MM.1S (cell line): Measurements from ENCODE around the gene CHST9.

Experiments used
- DNase-seq: peaks from one replicate; pipeline ENCODE4 v3.0.0-alpha.2; 2015
- H2AFZ ChIP-seq: fragments of 300-600 bp; sonication (generic); 2 replicates; pipeline ENCODE4 v1.6.0; 2016; ENCODE audit warnings: antibody characterized with exemption, low read length
- H3F3A ChIP-seq: fragments of 300-600 bp; sonication (generic); 2 replicates; pipeline ENCODE4 v1.6.1; 2016; ENCODE audit warnings: mild to moderate bottlenecking, antibody characterized with exemption, low read length, moderate library complexity, mixed read lengths; ENCODE audit not compliant: insufficient read depth
- H3K27ac ChIP-seq: fragments of 300-600 bp; sonication (generic); 2 replicates; pipeline ENCODE4 v1.5.1; 2016; ENCODE audit warnings: mild to moderate bottlenecking, low read length
- H3K27me3 ChIP-seq: fragments of 300-600 bp; sonication (generic); replicated peaks from 2 replicates; pipeline ENCODE4 v1.6.0; 2016; ENCODE audit warnings: low read length; ENCODE audit not compliant: insufficient read depth
- H3K36me3 ChIP-seq: fragments of 300-600 bp; sonication (generic); replicated peaks from 2 replicates; pipeline ENCODE4 v1.6.1; 2016; ENCODE audit warnings: mild to moderate bottlenecking, low read length, mixed read lengths; ENCODE audit not compliant: insufficient read depth
- H3K4me1 ChIP-seq: fragments of 300-600 bp; sonication (generic); 2 replicates; pipeline ENCODE4 v1.6.1; 2016; ENCODE audit warnings: low read length, mixed read lengths
- H3K4me2 ChIP-seq: fragments of 300-600 bp; sonication (generic); 2 replicates; pipeline ENCODE4 v1.6.0; 2016; ENCODE audit warnings: low read depth, low read length
- H3K4me3 ChIP-seq: fragments of 300-600 bp; sonication (generic); 2 replicates; pipeline ENCODE4 v1.5.1; 2016; ENCODE audit warnings: low read length, mixed read lengths
- H3K79me2 ChIP-seq: fragments of 300-600 bp; sonication (generic); 2 replicates; pipeline ENCODE4 v1.6.1; 2016; ENCODE audit warnings: mixed run types, low read length, mixed read lengths
- H3K9ac ChIP-seq: fragments of 300-600 bp; sonication (generic); 2 replicates; pipeline ENCODE4 v1.6.1; 2016; ENCODE audit warnings: low read length, mixed read lengths
- H3K9me2 ChIP-seq: fragments of 300-600 bp; sonication (generic); replicated peaks from 2 replicates; pipeline ENCODE4 v1.6.1; 2016; ENCODE audit warnings: mild to moderate bottlenecking, low read length, mixed read lengths; ENCODE audit not compliant: insufficient read depth
- H3K9me3 ChIP-seq: fragments of 300-600 bp; sonication (generic); replicated peaks from 2 replicates; pipeline ENCODE4 v1.6.1; 2016; ENCODE audit warnings: mild to moderate bottlenecking, low read length, mixed read lengths; ENCODE audit not compliant: insufficient read depth
- H4K20me1 ChIP-seq: fragments of 300-600 bp; sonication (generic); 2 replicates; pipeline ENCODE4 v1.6.1; 2016; ENCODE audit warnings: mild to moderate bottlenecking, low read length, moderate library complexity, mixed read lengths; ENCODE audit not compliant: insufficient read depth
- CTCF ChIP-seq: fragments of 300-600 bp; sonication (generic); IDR thresholded peaks from 2 replicates; pipeline ENCODE4 v1.5.1; 2016; ENCODE audit warnings: antibody characterized with exemption, low read length, mixed read lengths
- EZH2 ChIP-seq: fragments of 300-600 bp; sonication (generic); optimal IDR thresholded peaks from 2 replicates; pipeline ENCODE3; 2017; ENCODE audit warnings: low read depth, mild to moderate bottlenecking, antibody characterized with exemption, low read length, mixed read lengths
- EZH2phosphoT487 ChIP-seq: fragments of 300-600 bp; sonication (generic); IDR thresholded peaks from 2 replicates; pipeline ENCODE4 v1.6.1; 2018; ENCODE audit warnings: antibody characterized with exemption, low read length

The CHST9 gene

DNA sequence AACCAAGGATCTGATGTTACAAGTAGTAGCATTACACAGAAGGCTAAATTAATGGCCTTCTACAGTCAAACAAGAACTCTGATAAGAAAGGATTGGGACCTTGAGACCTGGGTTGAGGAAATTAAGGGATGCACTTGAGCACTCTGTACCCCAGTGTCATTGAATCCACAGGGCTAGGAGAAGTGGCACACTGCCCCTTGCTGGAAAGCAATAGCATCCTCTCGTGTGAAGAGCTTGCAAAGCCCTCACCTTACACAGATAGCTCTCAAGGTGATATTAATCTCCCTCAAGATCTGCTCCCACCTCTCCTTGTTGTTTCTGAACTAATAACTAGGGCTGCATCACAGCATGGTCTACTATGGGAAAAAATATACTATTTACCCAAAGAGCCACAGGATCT, 26.5 kb upstream of the CHST9 start:
- H3K4me3 ChIP-seq, result no peak overlapping the region
- H3K27ac ChIP-seq, result no peak overlapping the region
- H3K27me3 ChIP-seq, result no peaks in the 10 kb centered on the region
- H3K9me3 ChIP-seq, result no peaks in the 10 kb centered on the region
- H3F3A ChIP-seq, result no peaks in the 10 kb centered on the region
- H3K4me2 ChIP-seq, result no peak overlapping the region
- H3K9ac ChIP-seq, result no peak overlapping the region
- H3K36me3 ChIP-seq, result no peaks in the 10 kb centered on the region
- H4K20me1 ChIP-seq, result no peaks in the 10 kb centered on the region
- H3K9me2 ChIP-seq, result no peaks in the 10 kb centered on the region
- H3K79me2 ChIP-seq, result no peaks in the 10 kb centered on the region
- no peak for TF ChIP-seq EZH2phosphoT487
- no peak for TF ChIP-seq EZH2
- TF ChIP-seq CTCF, result no peak
- no peak for DNase-seq
- H2AFZ ChIP-seq, result no peak overlapping the region
- H3K4me1 ChIP-seq, result peaks cover 4% of the 10 kb centered on the region

DNA sequence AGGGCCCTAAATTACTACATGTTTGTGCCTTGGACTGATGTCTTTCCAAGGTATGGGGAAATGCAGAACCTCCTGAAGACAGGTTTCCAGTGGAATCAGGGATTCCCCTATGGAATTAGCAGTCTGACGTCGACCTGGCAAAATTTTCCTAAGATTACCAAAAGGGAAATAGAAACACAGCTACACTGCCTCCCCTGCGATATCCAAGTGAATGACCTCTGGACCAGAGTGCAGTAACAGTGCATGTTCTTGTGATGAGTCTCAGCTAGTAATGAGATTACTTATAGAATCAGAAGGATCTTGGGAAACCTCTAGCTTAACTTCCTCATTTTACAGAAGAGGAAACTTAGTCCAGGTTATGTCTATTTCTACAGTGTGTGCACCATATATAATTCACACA, 21.3 kb upstream of the CHST9 start:
- H3K4me1 ChIP-seq, result no peaks in the 10 kb centered on the region
- H2AFZ ChIP-seq, result no peak overlapping the region
- no peaks in the 10 kb centered on the region for H4K20me1 ChIP-seq
- no peak overlapping the region for H3K9ac ChIP-seq
- no peak overlapping the region for H3K4me2 ChIP-seq
- no peaks in the 10 kb centered on the region for H3K79me2 ChIP-seq
- no peaks in the 10 kb centered on the region for H3F3A ChIP-seq
- no peaks in the 10 kb centered on the region for H3K9me3 ChIP-seq
- no peak overlapping the region for H3K4me3 ChIP-seq
- DNase-seq, result no peak
- no peak overlapping the region for H3K27ac ChIP-seq
- TF ChIP-seq EZH2 (no peak), CTCF (no peak), EZH2phosphoT487 (no peak)
- H3K27me3 ChIP-seq, result no peaks in the 10 kb centered on the region
- H3K9me2 ChIP-seq, result no peaks in the 10 kb centered on the region
- no peaks in the 10 kb centered on the region for H3K36me3 ChIP-seq

GRCh38 chr18:27202741-27203140, 17.6 kb upstream of the CHST9 start:
- no peak overlapping the region for H3K27ac ChIP-seq
- no peak overlapping the region for H2AFZ ChIP-seq
- H4K20me1 ChIP-seq, result no peaks in the 10 kb centered on the region
- no peaks in the 10 kb centered on the region for H3K4me1 ChIP-seq
- H3K4me2 ChIP-seq, result no peak overlapping the region
- no peaks in the 10 kb centered on the region for H3K27me3 ChIP-seq
- no peak overlapping the region for H3K4me3 ChIP-seq
- no peak for TF ChIP-seq EZH2phosphoT487
- TF ChIP-seq EZH2, result no peak
- no peak for TF ChIP-seq CTCF
- no peak for DNase-seq
- no peaks in the 10 kb centered on the region for H3K79me2 ChIP-seq
- H3K36me3 ChIP-seq, result no peaks in the 10 kb centered on the region
- no peak overlapping the region for H3K9ac ChIP-seq
- no peaks in the 10 kb centered on the region for H3F3A ChIP-seq
- no peaks in the 10 kb centered on the region for H3K9me2 ChIP-seq
- H3K9me3 ChIP-seq, result no peaks in the 10 kb centered on the region

GRCh38 chr18:27198036-27198435, 12.9 kb upstream of the CHST9 start:
- Histone ChIP-seq H3K9me2 (no peaks in the 10 kb centered on the region), H3K9ac (no peak overlapping the region), H3K79me2 (no peaks in the 10 kb centered on the region), H3K27ac (no peak overlapping the region), H3K9me3 (no peaks in the 10 kb centered on the region), H3K4me1 (no peaks in the 10 kb centered on the region), H3K36me3 (no peaks in the 10 kb centered on the region), H3F3A (no peaks in the 10 kb centered on the region), H3K4me3 (no peak overlapping the region), H2AFZ (no peak overlapping the region), H3K27me3 (no peaks in the 10 kb centered on the region), H3K4me2 (no peak overlapping the region), H4K20me1 (no peaks in the 10 kb centered on the region)
- TF ChIP-seq EZH2phosphoT487, result no peak
- TF ChIP-seq CTCF, result no peak
- no peak for TF ChIP-seq EZH2
- no peak for DNase-seq
